K562 (cell line): Measurements from ENCODE around the gene RTL1. TPM values are rescaled to one million over a fixed set of nuclear protein-coding genes. Genes with fewer than 3 reads are reported as not detected.
A peak's percentile ranks its signal among the peaks of the same experiment; 100 is the strongest.

Source experiments
- DPF2 ChIP-seq: fragments of 450-650 bp; IDR thresholded peaks from 2 replicates; pipeline ENCODE4 v1.6.1; 2016
- EGR1 ChIP-seq: fragments of 450-650 bp; conservative IDR thresholded peaks from 2 replicates; pipeline ENCODE4 v1.6.1; 2017; ENCODE audit warnings: mild to moderate bottlenecking
- HDAC6 ChIP-seq: IDR thresholded peaks from 2 replicates; pipeline ENCODE4 v1.6.1; 2012; ENCODE audit warnings: low read depth, mild to moderate bottlenecking, control low read depth, inconsistent platforms, low read length, moderate library complexity
- HNRNPLL ChIP-seq: fragments of 200-400 bp; formaldehyde crosslinking; IDR thresholded peaks from 2 replicates; pipeline ENCODE4 v1.6.1; 2017; ENCODE audit warnings: low read length, low read depth, mild to moderate bottlenecking; ENCODE audit not compliant: poor library complexity, severe bottlenecking
- JUNB ChIP-seq: fragments of 450-650 bp; formaldehyde crosslinking; conservative IDR thresholded peaks from 2 replicates; pipeline ENCODE4 v1.4.0; 2020; ENCODE audit warnings: mild to moderate bottlenecking
- MAZ ChIP-seq, 2 experiments: fragments of 450-650 bp in 1 of 2; sonication (generic) in 1 of 2; formaldehyde crosslinking; IDR thresholded peaks in 1 of 2; conservative IDR thresholded peaks in 1 of 2; 2 replicates each; pipeline versions ENCODE4 v1.4.0 to v1.5.0; 2020; ENCODE audit warnings: mild to moderate bottlenecking in 1 of 2, missing genetic modification reagents in 1 of 2
- MYNN ChIP-seq, 2 experiments: sonication (generic); formaldehyde crosslinking in 1 of 2; IDR thresholded peaks; 2 replicates each; pipeline versions ENCODE4 v1.5.0 to v1.6.1; 2016 to 2020; ENCODE audit warnings: antibody characterized with exemption in 1 of 2, missing genetic modification reagents in 1 of 2
- NEUROD1 ChIP-seq: fragments of 150-350 bp; IDR thresholded peaks from 2 replicates; pipeline ENCODE4 v1.6.1; 2014; ENCODE audit warnings: borderline replicate concordance, low read length, low read depth; ENCODE audit not compliant: partially characterized antibody
- NFRKB ChIP-seq: fragments of 450-650 bp; IDR thresholded peaks from 2 replicates; pipeline ENCODE4 v1.6.1; 2016; ENCODE audit warnings: low read depth
- POLR2G ChIP-seq: fragments of 200-400 bp; formaldehyde crosslinking; IDR thresholded peaks from 2 replicates; pipeline ENCODE4 v1.6.1; 2017; ENCODE audit warnings: low read depth, mild to moderate bottlenecking, antibody characterized with exemption, low read length, moderate library complexity
- RCOR1 ChIP-seq, 2 experiments: IDR thresholded peaks; 2 replicates each; pipeline ENCODE4 v1.6.1; 2012; ENCODE audit warnings: low read depth in 2 of 2, low read length in 2 of 2, borderline replicate concordance in 1 of 2, improper control_type of control experiment in 1 of 2
- SIRT6 ChIP-seq: IDR thresholded peaks from one replicate; pipeline ENCODE4 v1.6.1; 2012; ENCODE audit warnings: low read depth, mild to moderate bottlenecking, control low read depth, inconsistent platforms, low read length, moderate library complexity
- SMARCA4 ChIP-seq: fragments of 450-650 bp; IDR thresholded peaks from 2 replicates; pipeline ENCODE4 v1.6.1; 2016
- SMARCB1 ChIP-seq: IDR thresholded peaks from 2 replicates; pipeline ENCODE4 v1.6.1; 2011; ENCODE audit warnings: improper control_type of control experiment, low read depth; ENCODE audit not compliant: insufficient read length
- ZNF24 ChIP-seq: fragments of 450-650 bp; IDR thresholded peaks from 2 replicates; pipeline ENCODE4 v1.6.1; 2016
- polyA plus RNA-seq, 8 experiments: library from polyadenylated mRNA; depleted of rRNA in 4 of 8; stranded (reverse) in 5 of 8; unstranded in 3 of 8; fragments of >200 nt; fragmentation: Nextera tagmentation in 2 of 8; fragmentation: Illumina TruSeq in 1 of 8; extraction: Ambion mirVana in 2 of 8; extraction: Trizol in 1 of 8; gene quantifications; 2 replicates each; pipeline versions ENCODE4 v1.2.1 to v1.2.3, GENCODE V29; 2011 to 2014; ENCODE audit warnings: inconsistent platforms in 1 of 8, missing spikeins in 1 of 8
- total RNA-seq, 7 experiments: library from RNA; depleted of rRNA in 6 of 7; stranded (reverse); fragments of >200 nt in 6 of 7; fragmentation: Illumina TruSeq in 2 of 7; extraction: Trizol in 2 of 7; gene quantifications; 2 replicates each; pipeline versions ENCODE4 v1.2.1 to v1.2.3, GENCODE V29; 2011 to 2021; ENCODE audit warnings: low replicate concordance in 1 of 7
- TF ChIP-seq, protein P1 (sequence below): fragments of 150-350 bp; conservative IDR thresholded peaks from 2 replicates; pipeline ENCODE4 v1.6.1; 2014; ENCODE audit warnings: low read length
- TF ChIP-seq, protein P2 (sequence below): fragments of 450-650 bp; IDR thresholded peaks from 2 replicates; pipeline ENCODE4 v1.6.1; 2016; ENCODE audit warnings: missing biosample characterization, missing genetic modification characterization
- TF ChIP-seq, protein P3 (sequence below): fragments of 250-450 bp; sonication (Bioruptor Pico); IDR thresholded peaks from 2 replicates; pipeline ENCODE4 v1.5.1; 2021; ENCODE audit warnings: mild to moderate bottlenecking
- TF ChIP-seq, protein P4 (sequence below), 2 experiments: fragments of 200-800 bp in 1 of 2; sonication (Bioruptor generic) in 1 of 2; sonication (generic) in 1 of 2; formaldehyde crosslinking in 1 of 2; IDR thresholded peaks in 1 of 2; conservative IDR thresholded peaks in 1 of 2; 2 replicates each; pipeline versions ENCODE4 v1.5.0 to v1.6.1; 2016 to 2020; ENCODE audit warnings: missing compliant biosample characterization in 1 of 2, missing genetic modification characterization in 1 of 2, missing genetic modification reagents in 1 of 2

Gene RTL1
- total and polyA plus RNA-seq, 9 of the 15 experiments (the other 6 are each of a cell fraction or from before 2014, with no cell fraction given) = not detected

DNA sequence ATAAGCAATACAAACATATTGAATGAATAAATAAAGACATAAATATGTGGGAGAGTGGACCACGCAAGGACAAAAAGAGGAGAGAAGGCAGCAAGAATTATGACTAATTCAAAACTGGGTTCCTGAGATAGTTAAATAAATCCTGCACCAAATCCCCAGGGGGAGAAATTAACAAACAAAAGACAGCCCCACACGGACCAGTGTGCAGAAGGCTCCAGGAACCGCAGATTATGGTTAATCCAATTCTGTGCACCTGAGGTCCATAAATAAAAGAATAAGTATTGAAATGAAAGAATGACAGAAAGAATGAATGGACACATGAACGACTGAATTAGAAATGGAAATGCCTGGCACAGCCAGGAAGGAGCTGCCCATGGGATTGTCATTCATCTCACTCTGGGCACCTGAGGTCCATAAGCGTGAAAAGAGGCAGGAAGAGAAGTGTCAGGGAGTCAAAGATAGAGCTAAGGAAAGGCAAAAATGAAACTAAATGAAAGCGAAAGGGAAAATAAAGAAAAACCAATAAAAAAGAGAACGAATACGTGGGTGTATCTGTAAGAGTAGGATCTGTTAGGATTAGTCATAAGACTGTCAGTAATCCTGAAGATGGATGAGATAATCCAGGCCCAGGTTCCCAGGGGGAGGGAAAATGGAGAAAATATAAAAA, 54.3 kb downstream of the RTL1 start (continued):
- TF ChIP-seq, protein P1, sequence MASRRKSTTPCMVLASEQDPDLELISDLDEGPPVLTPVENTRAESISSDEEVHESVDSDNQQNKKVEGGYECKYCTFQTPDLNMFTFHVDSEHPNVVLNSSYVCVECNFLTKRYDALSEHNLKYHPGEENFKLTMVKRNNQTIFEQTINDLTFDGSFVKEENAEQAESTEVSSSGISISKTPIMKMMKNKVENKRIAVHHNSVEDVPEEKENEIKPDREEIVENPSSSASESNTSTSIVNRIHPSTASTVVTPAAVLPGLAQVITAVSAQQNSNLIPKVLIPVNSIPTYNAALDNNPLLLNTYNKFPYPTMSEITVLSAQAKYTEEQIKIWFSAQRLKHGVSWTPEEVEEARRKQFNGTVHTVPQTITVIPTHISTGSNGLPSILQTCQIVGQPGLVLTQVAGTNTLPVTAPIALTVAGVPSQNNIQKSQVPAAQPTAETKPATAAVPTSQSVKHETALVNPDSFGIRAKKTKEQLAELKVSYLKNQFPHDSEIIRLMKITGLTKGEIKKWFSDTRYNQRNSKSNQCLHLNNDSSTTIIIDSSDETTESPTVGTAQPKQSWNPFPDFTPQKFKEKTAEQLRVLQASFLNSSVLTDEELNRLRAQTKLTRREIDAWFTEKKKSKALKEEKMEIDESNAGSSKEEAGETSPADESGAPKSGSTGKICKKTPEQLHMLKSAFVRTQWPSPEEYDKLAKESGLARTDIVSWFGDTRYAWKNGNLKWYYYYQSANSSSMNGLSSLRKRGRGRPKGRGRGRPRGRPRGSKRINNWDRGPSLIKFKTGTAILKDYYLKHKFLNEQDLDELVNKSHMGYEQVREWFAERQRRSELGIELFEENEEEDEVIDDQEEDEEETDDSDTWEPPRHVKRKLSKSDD = no peak
- TF ChIP-seq, protein P2, sequence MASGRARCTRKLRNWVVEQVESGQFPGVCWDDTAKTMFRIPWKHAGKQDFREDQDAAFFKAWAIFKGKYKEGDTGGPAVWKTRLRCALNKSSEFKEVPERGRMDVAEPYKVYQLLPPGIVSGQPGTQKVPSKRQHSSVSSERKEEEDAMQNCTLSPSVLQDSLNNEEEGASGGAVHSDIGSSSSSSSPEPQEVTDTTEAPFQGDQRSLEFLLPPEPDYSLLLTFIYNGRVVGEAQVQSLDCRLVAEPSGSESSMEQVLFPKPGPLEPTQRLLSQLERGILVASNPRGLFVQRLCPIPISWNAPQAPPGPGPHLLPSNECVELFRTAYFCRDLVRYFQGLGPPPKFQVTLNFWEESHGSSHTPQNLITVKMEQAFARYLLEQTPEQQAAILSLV (tag) = no peak
- TF ChIP-seq SIRT6 (no peak), JUNB (CRISPR knock-in tag) (no peak), NEUROD1 (no peak), NFRKB (no peak), EGR1 (peak; percentile 83), HDAC6 (no peak), POLR2G (no peak), SMARCA4 (peak; percentile 54; the same call in 1 of the 2 replicates), DPF2 (0 out of 2 replicates have a peak, but pooled peaks have one; percentile 38), RCOR1 (IDR thresholded peaks at IDR 0.05; ENCODE audit: borderline replicate concordance in 1 of 2, low read depth in 2 of 2, low read length in 2 of 2) (no peak), ZNF24 (peak; percentile 81; the same call in 1 of the 2 replicates), MAZ (CRISPR knock-in tag; conservative IDR thresholded peaks at IDR 0.05 in 1 of 2, IDR thresholded peaks at IDR 0.05 in 1 of 2) (no peak), SMARCB1 (no peak), MYNN (IDR thresholded peaks at IDR 0.05) (no peak), MYNN (CRISPR knock-in tag; IDR thresholded peaks at IDR 0.05) (no peak), HNRNPLL (no peak)
- TF ChIP-seq, protein P3, sequence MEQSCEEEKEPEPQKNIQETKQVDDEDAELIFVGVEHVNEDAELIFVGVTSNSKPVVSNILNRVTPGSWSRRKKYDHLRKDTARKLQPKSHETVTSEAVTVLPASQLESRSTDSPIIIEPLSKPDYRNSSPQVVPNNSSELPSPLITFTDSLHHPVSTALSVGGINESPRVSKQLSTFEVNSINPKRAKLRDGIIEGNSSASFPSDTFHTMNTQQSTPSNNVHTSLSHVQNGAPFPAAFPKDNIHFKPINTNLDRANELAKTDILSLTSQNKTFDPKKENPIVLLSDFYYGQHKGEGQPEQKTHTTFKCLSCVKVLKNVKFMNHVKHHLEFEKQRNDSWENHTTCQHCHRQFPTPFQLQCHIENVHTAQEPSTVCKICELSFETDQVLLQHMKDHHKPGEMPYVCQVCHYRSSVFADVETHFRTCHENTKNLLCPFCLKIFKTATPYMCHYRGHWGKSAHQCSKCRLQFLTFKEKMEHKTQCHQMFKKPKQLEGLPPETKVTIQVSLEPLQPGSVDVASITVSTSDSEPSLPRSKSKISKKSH (CRISPR knock-in tag) = no peak
- TF ChIP-seq, protein P4, sequence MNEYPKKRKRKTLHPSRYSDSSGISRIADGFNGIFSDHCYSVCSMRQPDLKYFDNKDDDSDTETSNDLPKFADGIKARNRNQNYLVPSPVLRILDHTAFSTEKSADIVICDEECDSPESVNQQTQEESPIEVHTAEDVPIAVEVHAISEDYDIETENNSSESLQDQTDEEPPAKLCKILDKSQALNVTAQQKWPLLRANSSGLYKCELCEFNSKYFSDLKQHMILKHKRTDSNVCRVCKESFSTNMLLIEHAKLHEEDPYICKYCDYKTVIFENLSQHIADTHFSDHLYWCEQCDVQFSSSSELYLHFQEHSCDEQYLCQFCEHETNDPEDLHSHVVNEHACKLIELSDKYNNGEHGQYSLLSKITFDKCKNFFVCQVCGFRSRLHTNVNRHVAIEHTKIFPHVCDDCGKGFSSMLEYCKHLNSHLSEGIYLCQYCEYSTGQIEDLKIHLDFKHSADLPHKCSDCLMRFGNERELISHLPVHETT (CRISPR knock-in tag; conservative IDR thresholded peaks at IDR 0.05 in 1 of 2, IDR thresholded peaks at IDR 0.05 in 1 of 2) = no peak
